Measurements from ENCODE around the gene MYOZ2. TPM values are rescaled to one million over a fixed set of nuclear protein-coding genes. Genes with fewer than 3 reads are reported as not detected.

MYOZ2 gene
- total and polyA plus RNA-seq, 2 donors: 0.35 to 11.3 TPM

DNA sequence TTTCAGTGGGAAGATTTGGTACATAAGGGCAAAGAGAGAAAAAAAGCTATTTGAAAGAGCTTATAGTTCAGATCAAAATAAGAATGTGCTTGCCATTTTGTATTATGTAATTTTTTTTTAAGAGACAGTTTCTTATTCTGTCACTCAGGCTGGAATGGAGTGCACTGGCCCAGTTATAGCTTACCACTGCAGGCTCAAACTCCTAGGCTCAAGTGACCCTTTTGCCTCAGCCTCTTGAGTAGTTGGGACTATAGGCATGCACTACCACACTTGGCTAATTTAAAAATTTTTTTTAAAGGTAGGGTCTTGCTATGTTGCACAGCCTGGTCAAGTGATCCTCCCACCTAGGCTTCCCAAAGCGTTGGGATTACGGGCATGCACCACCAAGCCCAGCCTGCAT lies 54.7 kb downstream of the MYOZ2 start:
- Histone ChIP-seq H3K4me3 (ENCODE audit: low read depth, low read length) (no peak overlapping the region), H3K36me3 (ENCODE audit: insufficient read depth) (no peaks in the 10 kb centered on the region), H3K4me1 (ENCODE audit: insufficient read depth) (no peaks in the 10 kb centered on the region), H3K27ac (ENCODE audit: low read depth) (no peak overlapping the region)
- DNase-seq (ENCODE audit: extremely low spot score): no peak
- WGBS: 95% methylated on average over 2 of the region's 2 CpGs

DNA sequence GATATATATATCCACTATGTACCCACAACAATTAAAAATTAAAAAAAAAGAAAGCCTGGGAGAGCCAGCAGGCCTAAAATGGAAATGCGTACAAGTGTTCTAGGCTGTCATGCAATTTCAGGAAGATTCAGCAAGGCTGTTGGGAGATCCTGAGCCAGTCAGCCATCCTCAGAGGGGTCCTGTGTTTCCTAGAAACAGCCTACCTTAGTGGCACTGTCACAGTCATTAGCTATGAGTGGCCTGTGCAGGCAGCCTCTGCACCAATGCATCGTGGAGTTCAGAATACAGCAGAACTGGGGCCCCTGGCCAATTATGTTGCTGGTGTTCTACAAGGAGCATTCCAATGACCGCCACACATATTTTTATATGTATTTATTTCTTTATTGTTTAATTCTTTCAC lies 55.9 kb downstream of the MYOZ2 start:
- Histone ChIP-seq H3K36me3 (ENCODE audit: insufficient read depth) (no peaks in the 10 kb centered on the region), H3K27ac (ENCODE audit: low read depth) (no peak overlapping the region), H3K4me1 (ENCODE audit: insufficient read depth) (no peaks in the 10 kb centered on the region), H3K4me3 (ENCODE audit: low read depth, low read length) (no peak overlapping the region)
- DNase-seq (ENCODE audit: extremely low spot score): no peak
- 93% methylated on average over 3 of the region's 3 CpGs for WGBS

- H3K36me3 ChIP-seq (ENCODE audit: insufficient read depth): no peaks in the 10 kb centered on the region
- WGBS: 90% methylated on average over 11 of the region's 11 CpGs
- no peak for DNase-seq (ENCODE audit: extremely low spot score)
- H3K4me3 ChIP-seq (ENCODE audit: low read depth, low read length): no peak overlapping the region
- no peak overlapping the region for H3K27ac ChIP-seq (ENCODE audit: low read depth)
- H3K4me1 ChIP-seq (ENCODE audit: insufficient read depth): no peaks in the 10 kb centered on the region
Measured at GRCh38 chr4:119197772-119198212, 62.2 kb downstream of the MYOZ2 start.

DNA sequence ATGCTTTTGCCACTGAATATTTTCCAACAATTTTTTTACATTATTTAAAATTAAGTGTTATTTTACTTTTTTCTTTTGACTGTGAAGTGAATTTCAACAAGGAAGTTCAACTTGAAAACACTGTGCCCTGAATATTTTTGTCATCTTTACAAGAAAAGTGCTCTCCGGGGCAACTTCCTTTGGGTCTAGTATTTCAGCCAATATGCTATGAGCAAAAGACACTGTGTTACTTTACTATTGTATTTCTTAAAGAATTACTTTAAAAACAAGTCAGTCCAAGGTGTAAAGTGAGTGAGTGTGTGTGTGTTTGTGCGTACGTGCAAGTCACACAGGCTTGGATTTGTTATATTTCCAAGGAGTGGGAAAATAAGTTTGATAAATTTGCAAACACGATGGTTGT lies 69.3 kb downstream of the MYOZ2 start:
- Histone ChIP-seq H3K4me1 (ENCODE audit: insufficient read depth) (no peaks in the 10 kb centered on the region), H3K4me3 (ENCODE audit: low read depth, low read length) (no peak overlapping the region), H3K36me3 (ENCODE audit: insufficient read depth) (no peaks in the 10 kb centered on the region), H3K27ac (ENCODE audit: low read depth) (no peak overlapping the region)
- 65% methylated on average over 4 of the region's 4 CpGs for WGBS
- DNase-seq (ENCODE audit: extremely low spot score): no peak

DNA sequence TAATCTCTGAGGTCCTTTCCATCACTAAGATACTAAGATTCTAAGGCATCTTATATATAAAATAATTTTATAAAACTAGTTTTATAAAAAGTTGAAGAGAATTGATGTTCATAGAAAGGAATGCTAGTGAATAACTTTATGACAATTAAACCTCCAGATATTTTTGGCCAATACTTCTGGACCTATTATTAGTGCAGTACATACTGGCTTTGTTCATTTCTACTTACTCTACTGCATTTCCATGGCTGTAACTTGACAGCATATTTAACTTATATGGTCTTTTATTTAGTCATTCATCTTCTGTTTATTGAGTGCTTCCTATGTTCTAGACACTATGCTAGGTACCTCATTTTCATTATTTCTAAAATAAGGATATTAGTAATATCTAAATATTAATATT lies 70.1 kb downstream of the MYOZ2 start:
- H3K36me3 ChIP-seq (ENCODE audit: insufficient read depth): no peaks in the 10 kb centered on the region
- no peak for DNase-seq (ENCODE audit: extremely low spot score)
- no peaks in the 10 kb centered on the region for H3K4me1 ChIP-seq (ENCODE audit: insufficient read depth)
- no peak overlapping the region for H3K4me3 ChIP-seq (ENCODE audit: low read depth, low read length)
- H3K27ac ChIP-seq (ENCODE audit: low read depth): no peak overlapping the region

DNA sequence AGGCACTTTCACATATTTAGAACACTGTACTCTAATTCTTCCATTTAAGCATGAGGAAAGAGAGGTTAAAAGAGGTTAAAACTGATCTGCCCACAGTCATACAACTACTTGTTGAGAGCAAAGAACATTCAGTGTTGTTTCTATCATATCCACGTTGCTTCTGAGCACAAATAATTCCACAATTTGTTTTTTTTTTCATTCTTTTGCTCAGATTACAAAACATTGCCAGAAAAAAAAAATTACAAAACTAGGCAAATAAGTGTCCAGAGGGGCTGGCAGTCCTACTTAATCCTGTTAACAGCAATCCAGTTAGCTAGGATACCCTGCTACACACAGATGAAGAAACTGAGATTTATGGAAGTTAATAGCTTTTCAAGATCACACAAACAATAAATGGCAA lies 70.5 kb downstream of the MYOZ2 start:
- Histone ChIP-seq H3K4me1 (ENCODE audit: insufficient read depth) (no peaks in the 10 kb centered on the region), H3K4me3 (ENCODE audit: low read depth, low read length) (no peak overlapping the region), H3K27ac (ENCODE audit: low read depth) (no peak overlapping the region), H3K36me3 (ENCODE audit: insufficient read depth) (no peaks in the 10 kb centered on the region)
- no peak for DNase-seq (ENCODE audit: extremely low spot score)
- WGBS: 54% methylated on average over 1 of the region's 1 CpG

DNA sequence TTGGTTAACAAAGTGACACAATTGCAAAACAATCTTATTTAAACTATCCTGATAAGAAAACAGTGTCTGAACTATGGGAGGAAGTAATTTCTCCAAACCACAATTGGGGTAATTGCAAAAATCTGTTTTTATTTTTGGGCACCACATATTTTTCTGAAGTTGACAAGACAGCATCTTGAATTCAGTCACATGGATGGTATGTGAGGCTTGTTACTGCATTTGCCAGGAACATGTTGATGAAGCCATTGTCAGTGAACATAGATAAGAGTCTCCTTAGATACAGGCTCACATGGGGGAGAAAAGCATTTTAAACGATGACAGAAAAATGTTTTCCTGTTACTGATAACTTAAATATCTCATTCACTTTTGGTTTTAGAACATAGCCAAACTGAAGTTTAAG lies 71.4 kb downstream of the MYOZ2 start:
- H3K4me1 ChIP-seq (ENCODE audit: insufficient read depth): no peaks in the 10 kb centered on the region
- H3K27ac ChIP-seq (ENCODE audit: low read depth): no peak overlapping the region
- H3K4me3 ChIP-seq (ENCODE audit: low read depth, low read length): no peak overlapping the region
- DNase-seq (ENCODE audit: extremely low spot score): no peak
- no peaks in the 10 kb centered on the region for H3K36me3 ChIP-seq (ENCODE audit: insufficient read depth)
- 10% methylated on average over 1 of the region's 1 CpG for WGBS

GRCh38 chr4:119209077-119209476 lies 73.4 kb downstream of the MYOZ2 start:
- Histone ChIP-seq H3K4me3 (ENCODE audit: low read depth, low read length) (no peak overlapping the region), H3K27ac (ENCODE audit: low read depth) (no peak overlapping the region), H3K4me1 (ENCODE audit: insufficient read depth) (no peaks in the 10 kb centered on the region), H3K36me3 (ENCODE audit: insufficient read depth) (no peaks in the 10 kb centered on the region)
- no peak for DNase-seq (ENCODE audit: extremely low spot score)

DNA sequence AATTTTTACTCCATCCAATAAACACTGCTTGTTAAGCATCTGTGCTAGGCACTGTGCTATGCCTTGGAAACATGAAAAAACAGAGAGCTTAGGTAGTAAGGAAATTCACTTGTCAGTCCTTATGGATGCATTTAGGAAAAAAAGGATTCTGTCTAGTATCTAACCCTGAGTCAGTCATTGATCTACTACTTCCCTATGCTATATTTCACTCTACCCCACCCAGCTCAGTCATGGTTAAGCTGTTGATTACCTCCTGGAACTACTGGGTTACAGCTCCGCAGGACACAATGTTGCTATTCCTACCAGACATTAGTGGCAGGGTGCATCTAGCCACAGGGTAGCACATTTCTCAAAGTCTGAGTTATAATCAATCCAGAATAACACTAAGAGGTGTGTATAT lies 74.0 kb downstream of the MYOZ2 start:
- Histone ChIP-seq H3K36me3 (ENCODE audit: insufficient read depth) (no peaks in the 10 kb centered on the region), H3K4me3 (ENCODE audit: low read depth, low read length) (no peak overlapping the region), H3K27ac (ENCODE audit: low read depth) (no peak overlapping the region), H3K4me1 (ENCODE audit: insufficient read depth) (no peaks in the 10 kb centered on the region)
- WGBS: 94% methylated on average over 1 of the region's 1 CpG
- DNase-seq (ENCODE audit: extremely low spot score): no peak

DNA sequence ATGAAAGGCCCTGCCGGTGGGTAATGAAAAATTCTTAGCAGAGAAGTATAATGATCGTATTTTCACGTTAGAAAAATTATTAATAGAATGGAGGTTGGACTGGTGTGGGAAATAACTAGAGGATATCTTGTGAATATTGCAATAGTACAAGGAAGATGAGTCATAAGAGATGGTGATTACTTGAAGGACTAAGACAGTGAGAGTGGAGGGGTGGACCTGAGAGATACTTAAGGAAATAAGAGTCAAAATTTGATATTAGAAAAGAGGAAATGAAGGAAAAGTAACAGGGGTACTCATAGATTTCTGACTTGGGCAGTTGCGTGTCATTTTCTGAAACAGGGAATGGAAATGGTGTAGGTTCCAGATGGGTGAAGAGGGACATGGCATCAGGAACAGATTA lies 75.1 kb downstream of the MYOZ2 start:
- Histone ChIP-seq H3K4me3 (ENCODE audit: low read depth, low read length) (no peak overlapping the region), H3K36me3 (ENCODE audit: insufficient read depth) (no peaks in the 10 kb centered on the region), H3K4me1 (ENCODE audit: insufficient read depth) (no peaks in the 10 kb centered on the region), H3K27ac (ENCODE audit: low read depth) (no peak overlapping the region)
- WGBS: 91% methylated on average over 4 of the region's 4 CpGs
- no peak for DNase-seq (ENCODE audit: extremely low spot score)

DNA sequence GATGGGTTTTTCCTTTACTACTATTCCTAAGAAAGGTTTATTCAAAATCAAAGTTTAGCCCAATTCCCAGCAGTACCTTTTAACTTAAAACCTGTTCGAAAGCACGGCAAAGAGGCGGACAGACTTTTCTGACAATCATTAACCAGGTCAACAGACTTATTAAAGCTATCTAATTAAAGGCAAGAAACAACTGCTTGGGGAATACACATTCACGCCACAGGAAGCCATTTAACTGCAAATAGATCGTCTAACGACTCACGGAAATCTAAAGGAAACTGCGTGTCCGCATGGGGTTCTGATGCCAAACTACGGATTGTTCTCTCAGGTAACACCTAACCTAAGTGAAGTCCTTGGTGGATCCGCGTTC lies 76.2 kb downstream of the MYOZ2 start:
- Histone ChIP-seq H3K36me3 (ENCODE audit: insufficient read depth) (no peaks in the 10 kb centered on the region), H3K4me1 (ENCODE audit: insufficient read depth) (no peaks in the 10 kb centered on the region), H3K27ac (ENCODE audit: low read depth) (peak overlapping the region; percentile 84), H3K4me3 (ENCODE audit: low read depth, low read length) (peak overlapping the region; percentile 56)
- under 1% methylated on average over 12 of the region's 12 CpGs for WGBS
- no peak for DNase-seq (ENCODE audit: extremely low spot score)

DNA sequence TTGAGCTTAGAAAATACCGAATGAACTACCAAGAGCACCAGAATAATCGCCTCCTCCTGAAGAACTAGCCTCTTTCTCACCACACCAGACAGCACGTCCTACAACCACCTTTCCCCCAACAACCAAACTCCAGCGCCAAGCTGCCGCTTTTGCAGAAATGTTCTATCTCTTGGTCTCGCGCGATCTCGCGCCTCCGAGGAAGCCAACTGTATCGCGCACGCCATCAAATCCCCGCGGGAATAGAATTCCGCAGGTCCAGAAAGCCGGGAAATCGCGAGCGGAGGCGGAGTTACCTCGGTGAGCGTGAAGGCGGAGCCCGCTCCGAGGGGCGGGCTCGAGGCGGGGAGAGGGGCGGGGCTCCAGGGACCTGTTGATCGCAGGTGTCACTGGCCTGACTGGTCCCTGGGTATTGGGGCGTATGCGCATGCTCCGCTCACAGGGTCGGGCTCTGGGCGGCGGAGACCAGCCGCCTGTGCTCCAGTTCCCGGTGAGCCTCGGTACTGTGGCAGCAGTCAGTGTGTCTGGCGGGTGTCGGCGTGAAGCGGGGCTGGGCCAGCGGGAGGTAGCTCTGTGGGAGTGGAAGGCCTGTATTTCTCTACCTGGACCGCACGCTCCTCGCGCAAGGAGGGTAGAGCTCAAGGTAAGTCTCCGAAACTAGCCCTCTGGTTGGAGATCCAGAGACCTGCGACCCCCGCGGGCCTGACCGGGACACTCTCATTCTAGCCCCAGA lies 76.8 kb downstream of the MYOZ2 start, which contains the start of gene USP53:
Gene USP53, plus strand, starts transcription at position 480 of the 730 bp plus-strand sequence. CDS start 27,047 bp downstream, outside the sequence.
- DNase-seq (ENCODE audit: extremely low spot score): peak; percentile 95
- Histone ChIP-seq H3K4me3 (ENCODE audit: low read depth, low read length) (peak within 1 kb of the TSS; percentile 56), H3K4me1 (ENCODE audit: insufficient read depth) (no peaks in the 10 kb centered on the region), H3K36me3 (ENCODE audit: insufficient read depth) (peaks cover 1% of the 10 kb centered on the region), H3K27ac (ENCODE audit: low read depth) (peak within 1 kb of the TSS; percentile 91)
- under 1% methylated on average over 55 of the region's 55 CpGs for WGBS

- DNase-seq (ENCODE audit: extremely low spot score): peak; percentile 25
- H3K27ac ChIP-seq (ENCODE audit: low read depth): peak overlapping the region; percentile 91
- H3K4me3 ChIP-seq (ENCODE audit: low read depth, low read length): peak overlapping the region; percentile 56
- peaks cover 3% of the 10 kb centered on the region for H3K36me3 ChIP-seq (ENCODE audit: insufficient read depth)
- H3K4me1 ChIP-seq (ENCODE audit: insufficient read depth): no peaks in the 10 kb centered on the region
- WGBS: under 1% methylated on average over 24 of the region's 24 CpGs
Measured at GRCh38 chr4:119212964-119213606, 77.5 kb downstream of the MYOZ2 start.

GRCh38 chr4:119218093-119218492 lies 82.5 kb downstream of the MYOZ2 start:
- Histone ChIP-seq H3K27ac (ENCODE audit: low read depth) (no peak overlapping the region), H3K4me3 (ENCODE audit: low read depth, low read length) (no peak overlapping the region), H3K4me1 (ENCODE audit: insufficient read depth) (no peaks in the 10 kb centered on the region), H3K36me3 (ENCODE audit: insufficient read depth) (peaks cover 3% of the 10 kb centered on the region)
- DNase-seq (ENCODE audit: extremely low spot score): no peak
- WGBS: 91% methylated on average over 1 of the region's 1 CpG
